Lower leg skin (tissue), 4 donors: ENCODE results near the gene WDR75. TPM values are rescaled to one million over a fixed set of nuclear protein-coding genes. Genes with fewer than 3 reads are reported as not detected.
"Not testable (repeated sequence)": the region's sequence is repeated elsewhere in the genome, so short reads cannot be mapped to it uniquely, and the experiment has no call there.

Experiments used
- DNase-seq, 2 donors: peaks; one replicate each; pipeline ENCODE4 v3.0.0-alpha.2; 2019; ENCODE audit warnings: low spot score in 2 of 2
- H3K4me3 ChIP-seq: fragments of 200-600 bp; sonication (generic); 2 replicates; pipeline ENCODE4 v1.5.1; 2017; ENCODE audit warnings: mild to moderate bottlenecking, low read depth; ENCODE audit not compliant: poor library complexity, severe bottlenecking
- CTCF ChIP-seq, 3 donors: fragments of 450-650 bp; IDR thresholded peaks; one replicate each; pipeline ENCODE4 v1.5.1; 2016; ENCODE audit warnings: antibody characterized with exemption in 3 of 3, mild to moderate bottlenecking in 3 of 3, moderate library complexity in 2 of 3
- POLR2A ChIP-seq, 2 donors: fragments of 450-650 bp; IDR thresholded peaks; one replicate each; pipeline ENCODE4 v1.6.1; 2016 to 2017; ENCODE audit warnings: antibody characterized with exemption in 2 of 2, mild to moderate bottlenecking in 1 of 2, moderate library complexity in 1 of 2
- whole genome bisulfite sequencing, 2 donors: methylation state at CpG; one replicate each; pipeline ENCODE4 v1.1.5; 2018; 5-methylcytosine and 5-hydroxymethylcytosine counted together
- intact Hi-C: fragments of 100-400 bp; cut with DNase I; formaldehyde crosslinking; loops from one replicate; pipeline ENCODE4 v1.15.0; 2023; ENCODE audit warnings: low total_unique reads
- total RNA-seq, 4 donors: library from RNA; depleted of rRNA; stranded (reverse); fragments of >200 nt; gene quantifications; one replicate each; pipeline ENCODE4 v1.1.0, GENCODE V29; 2016

Gene WDR75
- total RNA-seq, 4 donors from 2014 or later, result 20.8 to 38.1 (median 26.4) TPM

GRCh38 chr2:189466046-189466445 is 24.8 kb downstream of the WDR75 start:
- no peak overlapping the region for H3K4me3 ChIP-seq
- no peak for DNase-seq
- WGBS, 2 donors, result 90 to 92% methylated on average over 4 of the region's 4 CpGs
- intact Hi-C loops, result no loop called here
- TF ChIP-seq POLR2A (IDR thresholded peaks at IDR 0.05) (no peak), CTCF (IDR thresholded peaks at IDR 0.05) (no peak)

DNA sequence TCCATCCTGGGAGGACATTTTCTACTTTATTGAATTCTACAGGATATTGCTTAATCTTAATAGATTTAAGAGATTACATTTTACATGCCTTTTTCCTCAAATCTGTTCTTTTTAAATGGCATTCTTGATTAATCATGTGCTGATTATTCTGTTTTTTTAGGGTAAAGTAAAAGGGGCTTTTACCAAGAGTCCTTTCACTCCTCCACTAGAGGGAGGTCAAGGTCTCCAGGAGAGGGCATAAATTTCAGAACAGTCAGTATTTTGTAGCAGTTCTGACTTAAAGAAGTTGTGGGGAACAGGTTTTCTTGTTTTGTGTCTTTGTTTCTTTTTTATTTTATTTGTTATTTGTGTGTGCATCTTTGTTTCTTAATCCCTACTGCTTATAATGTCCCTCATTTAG is 25.4 kb downstream of the WDR75 start:
- no peak for TF ChIP-seq POLR2A (IDR thresholded peaks at IDR 0.05)
- no peak for TF ChIP-seq CTCF (IDR thresholded peaks at IDR 0.05)
- intact Hi-C loops, result no loop called here
- no peak overlapping the region for H3K4me3 ChIP-seq
- no peak for DNase-seq

- intact Hi-C loops, result no loop called here
- 93 to 94% methylated on average over 1 of the region's 1 CpG for WGBS, 2 donors
- DNase-seq, result no peak
- TF ChIP-seq POLR2A (IDR thresholded peaks at IDR 0.05) (no peak), CTCF (IDR thresholded peaks at IDR 0.05) (no peak)
- H3K4me3 ChIP-seq, result no peak overlapping the region
Measured at GRCh38 chr2:189467160-189467559, 25.9 kb downstream of the WDR75 start.

GRCh38 chr2:189467593-189467992 is 26.3 kb downstream of the WDR75 start:
- intact Hi-C loops, result no loop called here
- WGBS, 2 donors, result 83 to 88% methylated on average over 4 of the region's 4 CpGs
- H3K4me3 ChIP-seq, result no peak overlapping the region
- TF ChIP-seq CTCF (IDR thresholded peaks at IDR 0.05) (no peak), POLR2A (IDR thresholded peaks at IDR 0.05) (no peak)
- DNase-seq, result no peak

DNA sequence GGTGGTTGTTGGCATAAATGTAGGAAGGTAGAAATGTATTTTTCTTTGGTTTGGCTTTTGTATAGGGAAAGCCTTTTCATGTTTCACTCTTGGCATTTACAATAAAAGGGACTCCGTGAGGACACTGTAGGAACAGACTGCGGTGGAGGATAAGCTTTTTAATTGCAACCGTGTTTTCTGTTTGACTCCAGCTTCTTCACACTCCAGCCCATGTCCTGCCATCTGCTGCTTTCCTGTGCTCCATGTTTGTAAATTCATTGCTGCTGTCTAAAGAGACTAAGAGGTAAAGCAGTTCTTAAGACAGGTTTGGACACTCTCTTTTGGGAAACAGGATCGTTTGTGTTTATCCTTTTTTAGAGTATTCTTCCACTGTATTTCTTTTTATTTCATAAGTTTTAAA is 33.3 kb downstream of the WDR75 start:
- intact Hi-C loops, result no loop called here
- TF ChIP-seq POLR2A (IDR thresholded peaks at IDR 0.05) (no peak), CTCF (IDR thresholded peaks at IDR 0.05) (no peak)
- no peak overlapping the region for H3K4me3 ChIP-seq
- no peak for DNase-seq
- 82% methylated on average over 4 of the region's 4 CpGs for WGBS, 2 donors

DNA sequence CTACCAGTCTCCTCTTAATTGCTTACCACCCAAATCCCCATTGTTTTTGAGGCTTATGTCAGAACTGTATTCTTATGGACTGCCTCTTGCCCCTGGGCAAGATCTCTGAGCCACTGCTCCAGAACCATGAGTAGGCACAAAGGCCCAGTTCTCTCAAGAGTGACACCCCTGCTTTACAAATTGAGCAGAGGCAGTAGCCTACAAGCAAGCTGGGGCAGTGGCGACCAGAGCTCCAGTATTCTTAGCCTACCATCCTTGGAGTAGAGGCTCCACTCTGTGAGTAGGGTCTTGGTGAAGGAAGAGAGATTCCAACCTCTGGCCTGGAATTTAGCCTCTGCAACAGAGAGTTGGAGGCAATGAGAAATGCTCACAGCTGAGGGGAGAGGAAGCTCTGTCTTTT is 36.5 kb downstream of the WDR75 start:
- intact Hi-C loops, result no loop called here
- no peak for TF ChIP-seq POLR2A (IDR thresholded peaks at IDR 0.05)
- no peak for TF ChIP-seq CTCF (IDR thresholded peaks at IDR 0.05)
- H3K4me3 ChIP-seq, result no peak overlapping the region
- no peak for DNase-seq
- 85 to 100% methylated on average over 1 of the region's 1 CpG for WGBS, 2 donors

DNA sequence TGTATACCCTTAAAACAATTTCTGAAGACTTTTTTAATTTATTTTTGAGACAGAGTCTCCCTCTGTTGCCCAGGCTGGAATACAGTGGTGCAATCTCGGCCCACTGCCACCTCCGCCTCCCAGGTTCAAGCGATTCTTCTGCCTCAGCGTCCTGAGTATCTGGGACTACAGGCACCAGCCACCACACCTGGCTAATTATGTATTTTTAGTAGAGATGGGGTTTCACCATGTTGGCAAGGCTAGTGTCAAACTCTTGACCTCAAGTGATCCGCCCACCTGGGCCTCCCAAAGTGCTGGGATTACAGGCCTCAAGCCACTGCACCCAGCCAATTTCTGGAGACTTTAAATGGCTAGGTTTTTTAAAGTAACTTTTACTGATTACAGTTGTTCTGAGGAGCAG is 37.0 kb downstream of the WDR75 start:
- H3K4me3 ChIP-seq, intact Hi-C loops, DNase-seq: not testable (repeated sequence)
- 93 to 95% methylated on average over 5 of the region's 5 CpGs for WGBS, 2 donors
